ENCODE data around the gene PDCD4.

Gene PDCD4

DNA sequence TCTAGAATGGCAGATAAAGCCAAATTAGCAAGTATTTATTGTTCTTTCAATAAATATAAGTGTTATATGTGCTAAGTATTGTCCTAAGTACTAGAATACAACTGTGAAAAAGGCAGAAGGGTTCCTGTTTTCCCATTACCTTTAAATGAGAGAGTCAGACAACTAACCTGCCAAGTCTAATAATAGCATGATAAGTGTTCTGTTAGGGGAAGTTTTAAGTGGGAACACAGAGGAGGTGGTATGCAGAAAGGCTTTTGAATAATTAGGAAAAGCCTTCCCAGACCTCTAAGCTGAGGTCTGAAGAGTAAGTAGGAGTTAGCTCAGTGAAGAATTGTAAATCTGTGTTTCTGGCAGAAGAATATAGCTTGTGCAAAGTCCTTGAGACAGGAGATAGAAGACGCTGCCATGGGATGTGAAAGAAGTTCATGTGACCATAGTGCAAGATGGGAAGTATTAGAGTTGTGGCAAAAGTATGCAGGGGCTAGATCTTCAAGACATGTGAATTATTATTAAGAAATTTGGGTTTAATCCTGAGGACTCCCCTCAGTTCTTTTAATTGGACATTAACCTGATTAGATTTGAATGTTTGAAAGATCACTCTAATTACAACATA lies 60.1 kb downstream of the PDCD4 start:
- DNase-seq = no peak

DNA sequence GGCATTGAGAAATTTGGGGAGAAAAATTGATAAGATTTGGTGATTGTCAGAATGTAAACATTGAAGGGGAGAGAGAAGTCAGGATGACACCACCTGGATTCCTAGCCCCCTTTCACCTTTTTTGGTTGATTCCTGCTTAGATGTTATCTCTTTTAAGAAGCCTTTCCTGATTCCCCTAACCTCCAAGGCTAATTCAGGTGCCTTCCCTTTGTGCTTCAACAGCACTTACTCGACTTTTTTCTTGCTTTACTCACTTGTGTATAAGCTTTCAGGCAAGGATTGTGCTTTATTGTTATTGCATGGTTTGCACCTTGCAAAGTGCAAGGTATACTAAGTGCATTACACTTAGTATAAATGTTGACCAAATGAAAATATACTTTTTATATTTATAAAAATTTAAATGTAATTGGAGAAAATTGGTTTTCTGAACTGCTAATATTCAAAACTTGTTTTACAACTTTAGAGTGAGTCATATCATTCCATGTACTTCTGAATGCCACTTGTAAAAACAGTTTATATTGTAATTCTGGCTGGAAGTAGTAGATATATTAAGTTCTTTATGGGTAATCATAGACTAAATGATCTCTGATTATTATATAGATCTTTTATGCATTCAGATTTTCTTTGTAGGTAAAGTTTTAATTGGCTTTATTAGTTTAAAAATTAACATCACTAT lies 60.9 kb downstream of the PDCD4 start:
- DNase-seq = no peak

DNA sequence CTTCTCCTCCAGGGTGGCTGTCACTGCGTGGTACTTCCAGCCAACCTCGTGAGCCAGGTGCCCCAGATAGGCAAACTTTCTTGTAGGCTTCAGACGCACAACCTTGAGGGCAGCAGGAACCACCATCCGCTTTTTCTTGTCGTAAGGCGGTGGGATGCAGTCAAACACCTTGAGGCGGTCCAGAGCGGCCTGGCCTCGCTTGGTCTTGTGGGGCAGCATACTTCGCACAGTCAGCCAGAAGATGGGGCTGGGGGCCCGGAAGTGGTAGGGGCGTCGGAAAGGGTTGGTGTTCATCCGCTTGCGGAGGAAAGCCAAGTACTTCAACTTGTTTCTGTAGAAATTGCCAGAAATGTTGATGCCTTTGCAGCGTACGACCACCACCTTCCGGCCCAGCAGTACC lies 65.0 kb downstream of the PDCD4 start:
- no peak for DNase-seq

DNA sequence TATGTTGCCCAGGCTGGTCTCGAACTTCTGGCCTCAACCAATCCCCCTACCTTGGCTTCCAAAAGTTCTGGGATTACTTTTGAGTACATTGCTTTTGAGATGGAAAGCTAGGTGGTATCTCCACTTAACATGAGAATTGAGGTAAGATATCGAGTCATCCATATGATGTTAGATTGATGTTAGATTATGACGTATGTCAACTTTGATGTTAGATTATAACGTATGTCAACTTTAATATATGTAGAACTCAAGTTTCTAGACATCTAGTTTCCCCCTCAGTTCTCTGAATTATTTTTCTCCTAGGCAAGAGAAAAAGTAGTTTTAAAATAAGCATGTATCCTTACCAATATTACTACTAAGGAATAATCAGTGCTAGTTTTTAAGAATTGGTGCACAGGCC lies 67.7 kb downstream of the PDCD4 start:
- DNase-seq = no peak

DNA sequence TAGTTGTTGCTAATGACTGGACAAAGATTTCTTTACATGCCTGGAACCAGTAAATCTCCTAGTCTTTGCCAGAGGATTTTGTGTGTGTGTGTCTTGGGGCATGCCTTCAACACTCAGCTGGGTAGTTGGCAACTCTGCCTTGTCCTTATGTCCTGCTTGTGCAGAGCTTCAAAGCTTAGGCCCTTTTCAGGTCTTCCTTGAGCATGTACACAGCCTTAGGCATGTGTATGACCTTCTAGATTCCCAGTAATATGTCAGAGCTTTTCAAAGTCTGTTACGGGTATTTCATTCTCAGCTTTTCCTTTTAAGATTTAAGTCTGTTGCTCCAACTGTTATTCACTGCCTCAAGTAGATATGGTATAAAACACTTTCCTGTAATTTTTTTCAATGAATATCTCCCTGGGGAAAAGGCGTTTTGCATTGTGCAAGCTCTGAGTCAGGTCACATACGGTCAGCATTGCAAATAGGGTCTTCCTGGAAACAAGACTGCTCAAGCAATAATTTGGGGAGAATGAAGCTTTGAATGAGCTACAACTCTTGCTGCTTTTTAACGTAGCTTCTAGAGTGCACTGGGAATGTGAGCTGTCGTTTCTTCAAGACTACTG lies 73.2 kb downstream of the PDCD4 start:
- no peak for DNase-seq

DNA sequence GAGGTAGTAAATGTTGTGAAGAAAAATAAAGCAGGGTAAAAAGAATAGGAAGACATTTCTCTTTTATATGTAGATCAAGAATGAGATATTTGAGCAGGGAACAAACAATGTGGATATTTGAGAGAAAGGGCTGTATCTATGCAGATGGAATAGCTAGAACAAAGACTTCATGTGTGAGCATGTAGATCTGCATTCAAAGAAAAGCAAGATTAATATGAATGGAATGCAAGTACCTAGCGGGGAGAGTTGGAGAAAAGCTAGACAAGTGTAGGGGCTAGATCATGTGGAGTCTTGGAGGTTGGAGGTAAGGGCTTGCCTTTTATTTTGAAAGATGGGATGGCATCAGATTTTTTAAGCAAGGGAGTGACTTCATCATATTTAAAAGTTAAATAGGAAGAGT lies 74.8 kb downstream of the PDCD4 start:
- DNase-seq = no peak

DNA sequence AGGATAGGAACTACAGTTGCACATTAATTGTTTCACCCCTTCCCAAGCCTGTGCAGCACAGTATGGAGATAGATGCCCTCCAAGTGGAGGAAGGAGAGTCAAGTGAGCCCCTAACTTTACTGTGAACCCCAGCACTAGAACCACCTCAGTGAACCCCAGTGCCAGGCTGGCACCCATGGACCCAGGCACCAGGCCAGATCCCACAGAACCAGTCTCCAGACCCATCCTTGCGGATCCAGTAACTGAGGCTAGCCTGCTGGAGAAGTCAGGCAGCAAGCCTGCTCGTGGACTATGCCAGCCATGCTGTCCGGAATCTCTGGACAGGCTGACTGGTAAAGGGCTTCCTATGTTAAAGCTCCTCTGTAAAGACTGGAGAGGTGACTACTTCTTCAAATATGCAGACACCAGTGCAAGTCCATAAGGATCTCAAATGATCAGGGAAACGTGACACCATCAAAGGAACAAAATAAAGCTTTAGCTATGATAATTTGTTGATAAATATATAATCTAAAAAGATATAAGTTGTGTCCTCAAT lies 75.4 kb downstream of the PDCD4 start:
- DNase-seq = no peak

Data from GDM1 (cell line).